HepG2 (cell line): ENCODE measurements around the gene GPR15LG.

Experiments
- ELK4 ChIP-seq: sonication (generic); formaldehyde crosslinking; IDR thresholded peaks from 2 replicates; pipeline ENCODE4 v1.9.0; 2021; ENCODE audit warnings: missing genetic modification reagents, borderline replicate concordance
- TCF7 ChIP-seq: sonication (generic); IDR thresholded peaks from 2 replicates; pipeline ENCODE4 v1.6.1; 2016; ENCODE audit warnings: antibody characterized with exemption, low read depth
- ZNF589 ChIP-seq: sonication (generic); formaldehyde crosslinking; conservative IDR thresholded peaks from 2 replicates; pipeline ENCODE4 v1.8.0; 2022; ENCODE audit warnings: mild to moderate bottlenecking, moderate library complexity, missing genetic modification reagents
- ZNF891 ChIP-seq: sonication (generic); formaldehyde crosslinking; IDR thresholded peaks from 2 replicates; pipeline ENCODE4 v1.5.0; 2020; ENCODE audit warnings: mild to moderate bottlenecking, missing genetic modification reagents
- ZSCAN22 ChIP-seq: sonication (generic); formaldehyde crosslinking; IDR thresholded peaks from 2 replicates; pipeline ENCODE4 v1.4.0; 2020; ENCODE audit warnings: mild to moderate bottlenecking, missing genetic modification reagents

DNA sequence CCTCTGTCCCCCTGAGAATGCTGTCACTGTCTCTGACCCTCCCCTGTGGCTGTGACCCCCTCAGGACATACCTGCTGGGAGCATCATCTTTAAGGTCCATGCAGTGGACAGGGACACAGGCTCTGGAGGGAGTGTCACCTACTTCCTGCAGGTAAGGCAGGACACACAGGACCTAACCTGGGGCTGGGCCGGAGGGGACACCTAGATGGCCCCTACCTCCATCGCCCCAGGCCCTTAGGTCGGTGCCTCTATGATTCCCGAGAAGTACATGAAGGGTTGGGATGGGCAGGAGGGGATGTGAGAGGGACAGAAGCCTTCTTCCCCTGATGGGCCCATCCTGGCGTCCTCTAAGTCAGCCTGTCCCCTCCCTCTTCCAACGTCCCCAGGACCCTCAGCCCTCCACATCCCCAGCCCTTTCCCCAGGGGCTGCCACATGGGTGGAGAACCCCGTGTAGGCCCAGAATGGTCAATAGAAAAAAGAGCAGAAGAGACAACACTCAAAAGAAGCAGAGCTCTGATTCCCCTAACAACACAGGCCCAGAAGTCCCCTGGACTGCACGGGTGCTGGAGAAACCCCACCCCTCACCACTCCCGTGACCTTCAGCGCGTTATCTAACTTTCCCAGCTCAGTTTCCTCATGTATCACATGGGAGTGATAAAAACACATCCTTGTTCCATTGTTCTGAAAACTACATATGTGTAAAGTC is 27.1 kb downstream of the GPR15LG start:
- TF ChIP-seq ZNF589 (CRISPR knock-in tag) (no peak), ZSCAN22 (CRISPR knock-in tag) (no peak), TCF7 (no peak), ELK4 (CRISPR knock-in tag) (no peak), ZNF891 (CRISPR knock-in tag) (no peak)
